Stimulated activated CD4-positive, alpha-beta T cell treated with anti-CD3 and anti-CD28 coated beads, TNF-alpha, amount 100 ng/mL, for 24 hours (primary cell): ENCODE data around the gene CDH4.

Experiments used
- DNase-seq, 3 experiments: peaks; one replicate each; pipeline ENCODE4 v3.0.0-alpha.2; 2020; ENCODE audit warnings: low read depth in 3 of 3

CDH4 gene

DNA sequence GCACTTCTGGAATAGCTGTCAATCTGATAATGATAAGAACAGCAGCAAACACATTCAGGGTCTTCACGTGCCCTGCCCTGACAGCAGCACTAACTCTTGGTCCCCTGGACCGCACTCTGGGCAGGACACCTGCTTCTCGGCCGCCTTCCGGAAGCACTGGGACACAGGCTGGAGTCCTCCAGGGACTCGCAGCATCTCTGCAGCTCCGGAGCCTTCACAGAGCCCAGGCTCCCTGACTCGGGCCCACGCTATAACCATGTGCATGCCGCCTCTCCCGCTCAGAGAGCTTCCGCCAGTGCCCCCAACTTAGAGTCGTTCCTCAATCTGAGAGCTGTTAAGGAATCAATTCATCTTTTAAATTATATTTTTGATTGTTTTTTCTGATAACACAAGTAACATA lies 436.4 kb downstream of the CDH4 start:
- no peak for DNase-seq

DNA sequence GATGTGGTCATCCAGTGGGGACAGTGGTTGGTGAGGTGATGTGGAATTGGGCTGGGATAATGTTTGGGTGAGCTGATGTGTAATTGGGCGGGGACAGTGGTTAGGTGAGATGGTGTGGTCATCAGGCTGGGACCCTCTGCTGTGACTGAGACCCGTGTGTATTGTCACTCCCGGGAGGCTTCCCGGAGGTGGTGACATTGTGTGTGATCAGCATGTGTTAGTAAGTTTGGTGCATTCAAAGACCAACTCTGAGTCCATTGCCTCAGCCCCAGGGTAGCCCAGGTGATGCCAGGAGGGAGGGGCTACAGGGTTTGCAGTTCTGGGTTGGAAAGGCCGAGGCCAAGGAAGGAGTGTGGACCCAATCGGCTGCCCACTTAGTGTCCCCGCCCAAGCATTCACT lies 438.1 kb downstream of the CDH4 start:
- DNase-seq, result no peak

DNA sequence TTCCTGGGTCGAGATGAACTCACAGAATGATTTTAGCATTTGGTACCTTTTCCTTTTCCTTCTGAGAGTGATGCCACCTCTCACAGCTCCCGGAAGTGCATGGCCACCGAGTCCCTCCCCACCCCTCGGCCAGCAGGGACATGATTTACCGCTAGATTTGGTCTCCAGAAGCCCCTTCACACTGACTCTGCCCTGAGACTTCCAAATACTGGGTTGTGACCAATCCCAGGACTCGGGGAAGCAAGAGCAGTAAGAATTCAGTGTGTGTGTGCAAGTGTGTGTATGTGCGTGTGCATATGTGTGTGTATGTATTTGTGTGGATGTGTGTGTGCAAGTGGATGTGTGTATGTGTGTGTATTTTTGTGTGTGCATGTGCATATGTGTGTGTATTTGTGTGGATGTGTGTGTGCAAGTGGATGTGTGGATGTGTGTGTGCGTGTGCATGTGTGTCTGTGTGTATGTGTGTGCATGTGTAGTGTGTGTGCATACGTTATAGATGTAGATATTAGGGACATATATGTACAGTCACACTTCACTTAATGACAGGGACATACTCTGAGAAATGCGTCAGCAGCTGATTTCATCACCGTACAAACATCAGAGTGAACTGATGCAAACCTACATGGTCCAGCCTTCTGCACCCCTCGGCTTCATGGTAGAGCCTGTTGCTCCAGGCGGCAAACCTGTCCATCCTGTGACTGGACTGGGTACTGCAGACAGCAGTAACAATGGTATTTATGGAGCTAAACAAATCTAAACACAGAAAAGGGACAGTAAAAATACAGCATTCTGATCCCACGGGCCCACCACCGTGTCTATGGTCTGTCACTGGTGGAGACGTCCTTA lies 439.2 kb downstream of the CDH4 start:
- DNase-seq, result no peak

DNA sequence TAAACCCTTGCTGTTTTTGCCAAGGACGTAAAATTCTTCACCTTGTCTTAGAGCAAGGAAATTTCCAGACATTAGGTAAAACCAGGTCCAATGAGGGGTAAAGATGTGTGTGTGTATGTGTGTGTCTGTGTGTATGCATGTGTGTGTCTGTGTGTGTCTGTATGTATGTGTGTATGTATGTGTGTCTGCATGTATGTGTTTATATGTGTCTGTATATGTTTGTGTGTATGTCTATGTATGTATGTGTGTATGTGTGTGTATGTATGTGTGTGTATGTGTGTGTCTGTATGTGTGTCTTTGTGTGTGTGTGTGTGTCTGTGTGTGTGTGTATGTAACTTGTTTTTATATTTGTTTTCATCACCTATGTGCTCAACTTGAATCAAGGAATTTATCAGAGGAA lies 439.9 kb downstream of the CDH4 start:
- no peak for DNase-seq

DNA sequence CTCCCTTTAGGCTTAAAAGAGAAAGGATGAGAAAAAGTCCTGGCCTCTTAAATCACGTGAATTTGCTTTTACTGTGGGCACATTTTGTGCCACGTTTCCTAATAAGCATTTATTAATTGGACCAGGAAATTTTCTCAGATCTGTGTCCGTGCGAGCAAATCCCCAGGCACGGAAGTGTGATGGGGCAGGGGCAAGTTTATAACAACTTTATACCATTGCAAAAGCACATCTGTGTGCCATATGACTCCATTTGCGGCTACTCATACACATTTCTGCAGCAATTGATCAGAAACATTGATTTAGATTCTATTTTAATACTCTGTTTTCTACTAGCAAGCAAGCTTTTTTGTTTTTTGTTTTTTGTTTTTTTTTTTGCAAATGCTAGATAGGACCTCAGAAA lies 440.4 kb downstream of the CDH4 start:
- DNase-seq, result no peak

DNA sequence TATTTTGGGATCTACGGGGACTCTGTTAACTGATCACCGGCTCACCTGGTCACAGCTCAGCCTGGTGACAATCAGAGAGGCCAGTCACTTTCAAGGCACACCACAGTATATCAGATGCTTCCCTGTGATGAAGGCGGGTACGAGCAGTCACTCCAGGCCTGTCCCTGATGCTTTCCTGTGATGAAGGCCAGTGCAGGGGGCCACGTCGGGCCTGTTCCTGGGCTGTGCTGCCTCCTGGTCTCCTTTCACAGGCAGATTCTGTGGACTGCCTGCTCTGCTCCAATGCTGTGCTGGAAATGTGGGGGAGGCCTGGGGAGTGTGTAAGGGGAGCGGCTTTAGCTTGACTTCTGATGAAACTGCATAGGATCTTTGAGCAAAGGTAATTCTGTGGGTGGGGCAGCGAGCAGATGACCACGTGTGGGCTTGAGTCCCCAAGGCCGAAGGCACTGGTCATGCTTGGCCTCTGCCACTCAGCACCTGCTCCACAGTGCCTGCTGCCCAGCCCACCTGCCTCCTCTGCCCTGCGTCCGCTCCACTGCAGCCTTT lies 441.1 kb downstream of the CDH4 start:
- DNase-seq, result no peak

DNA sequence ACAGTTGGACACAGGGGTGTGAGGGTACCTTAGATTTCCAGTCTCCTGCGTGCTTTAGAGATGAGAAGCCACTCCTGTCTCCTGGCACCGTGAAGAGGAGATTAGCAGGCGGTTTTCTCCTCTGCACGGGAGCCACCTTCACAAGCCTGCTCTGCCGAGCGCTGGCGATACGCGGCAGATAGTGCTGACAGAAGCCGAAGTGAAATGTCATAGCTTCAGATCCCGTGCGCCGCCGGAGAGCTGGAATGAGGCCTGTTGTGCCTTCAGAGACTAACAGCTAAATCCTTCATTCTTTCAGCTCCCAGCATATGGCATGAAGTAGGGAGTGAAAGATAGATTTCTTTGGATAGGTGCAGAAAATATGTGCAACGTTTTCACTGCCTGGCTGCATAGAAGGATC lies 442.6 kb downstream of the CDH4 start:
- DNase-seq, result no peak

DNA sequence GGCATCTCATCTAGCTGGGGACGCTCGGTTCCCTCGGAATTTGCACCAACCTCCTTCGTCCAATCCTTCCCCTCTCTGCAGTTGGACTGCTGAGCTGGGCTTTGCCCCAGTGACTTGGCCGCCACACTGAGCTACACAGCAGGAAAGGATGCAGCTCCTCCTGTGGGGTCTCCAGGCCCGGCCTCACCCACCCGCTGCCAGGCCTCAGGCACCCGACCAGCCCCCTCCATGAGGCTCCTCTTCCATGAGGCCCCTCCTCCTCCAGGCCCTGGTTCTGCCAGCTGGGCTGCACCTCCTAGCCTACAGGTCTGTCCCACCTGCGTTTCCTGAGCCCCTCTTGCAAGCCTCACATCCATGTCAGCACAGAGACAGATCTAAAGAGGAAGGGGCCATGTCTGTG lies 443.7 kb downstream of the CDH4 start:
- no peak for DNase-seq

DNA sequence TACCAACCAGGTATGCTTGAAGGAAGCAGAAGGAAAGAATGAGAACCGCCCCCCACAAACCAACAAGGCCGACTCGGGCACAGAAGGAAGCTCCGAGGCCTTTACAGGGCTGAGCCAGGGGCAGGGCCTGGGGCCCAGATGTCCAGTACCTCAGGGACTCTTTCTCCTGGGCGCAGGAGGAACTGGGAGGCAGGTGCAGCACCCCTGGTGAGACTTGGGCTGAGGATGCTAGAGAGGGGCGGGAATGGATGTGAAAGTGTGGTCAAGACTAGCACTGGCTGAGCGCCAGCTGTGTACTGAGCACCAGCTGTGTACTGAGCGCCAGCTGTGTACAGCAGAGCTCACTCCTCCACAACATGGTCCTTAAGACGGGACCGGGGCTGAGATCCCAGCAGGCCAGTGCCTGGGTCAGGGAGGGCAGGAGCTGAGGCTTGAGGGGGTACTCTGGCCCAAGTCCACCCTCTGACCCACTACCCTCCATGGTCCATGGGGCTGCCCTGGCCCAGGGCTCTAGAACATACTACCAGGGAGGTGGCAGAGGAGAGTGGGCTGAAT lies 444.2 kb downstream of the CDH4 start:
- DNase-seq, result no peak

DNA sequence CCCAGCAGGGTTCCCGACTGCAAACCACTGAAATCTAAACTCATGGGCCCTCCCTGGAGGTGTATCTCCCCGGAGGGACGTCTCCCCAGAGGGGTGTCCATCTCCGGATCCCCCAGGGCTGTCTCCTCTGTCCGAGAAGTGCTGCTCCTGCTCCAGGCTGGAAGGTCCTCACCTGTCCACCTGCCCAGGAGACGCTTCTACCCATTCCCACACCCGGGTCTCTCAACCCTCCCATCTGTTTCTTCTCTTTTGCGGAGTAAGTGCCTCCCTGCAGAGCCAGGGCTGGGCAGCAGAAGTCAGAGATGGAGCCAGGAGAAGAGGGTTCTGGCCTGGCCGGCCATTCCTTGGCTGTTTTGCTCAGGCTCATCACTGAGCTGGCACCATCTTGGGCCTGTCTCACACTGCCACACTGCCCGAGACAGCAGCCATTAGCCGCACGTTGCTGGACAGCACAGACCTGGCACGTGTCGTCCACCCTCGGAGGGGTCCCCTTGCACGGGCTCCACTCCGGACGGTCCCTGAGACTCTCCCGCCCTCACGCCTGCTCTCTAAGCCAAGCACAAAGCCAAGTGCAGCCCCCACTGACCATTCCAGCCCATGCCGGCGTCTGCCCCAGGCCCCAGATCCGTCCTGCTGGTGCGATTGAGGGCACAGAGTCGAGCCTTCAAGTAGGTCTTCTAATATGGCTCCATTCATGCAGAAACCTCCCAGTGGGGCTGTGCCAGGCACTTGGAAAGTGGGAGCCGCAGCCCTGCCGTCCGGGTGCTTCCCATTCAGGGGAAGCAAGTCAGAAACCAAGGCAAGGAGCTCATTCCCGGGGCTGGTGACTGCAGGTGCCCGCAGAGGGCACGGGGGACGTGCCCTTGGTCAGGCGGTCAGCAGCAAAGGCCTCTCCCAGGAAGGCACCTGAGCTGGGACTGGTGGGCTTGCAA lies 445.9 kb downstream of the CDH4 start:
- DNase-seq, result no peak

DNA sequence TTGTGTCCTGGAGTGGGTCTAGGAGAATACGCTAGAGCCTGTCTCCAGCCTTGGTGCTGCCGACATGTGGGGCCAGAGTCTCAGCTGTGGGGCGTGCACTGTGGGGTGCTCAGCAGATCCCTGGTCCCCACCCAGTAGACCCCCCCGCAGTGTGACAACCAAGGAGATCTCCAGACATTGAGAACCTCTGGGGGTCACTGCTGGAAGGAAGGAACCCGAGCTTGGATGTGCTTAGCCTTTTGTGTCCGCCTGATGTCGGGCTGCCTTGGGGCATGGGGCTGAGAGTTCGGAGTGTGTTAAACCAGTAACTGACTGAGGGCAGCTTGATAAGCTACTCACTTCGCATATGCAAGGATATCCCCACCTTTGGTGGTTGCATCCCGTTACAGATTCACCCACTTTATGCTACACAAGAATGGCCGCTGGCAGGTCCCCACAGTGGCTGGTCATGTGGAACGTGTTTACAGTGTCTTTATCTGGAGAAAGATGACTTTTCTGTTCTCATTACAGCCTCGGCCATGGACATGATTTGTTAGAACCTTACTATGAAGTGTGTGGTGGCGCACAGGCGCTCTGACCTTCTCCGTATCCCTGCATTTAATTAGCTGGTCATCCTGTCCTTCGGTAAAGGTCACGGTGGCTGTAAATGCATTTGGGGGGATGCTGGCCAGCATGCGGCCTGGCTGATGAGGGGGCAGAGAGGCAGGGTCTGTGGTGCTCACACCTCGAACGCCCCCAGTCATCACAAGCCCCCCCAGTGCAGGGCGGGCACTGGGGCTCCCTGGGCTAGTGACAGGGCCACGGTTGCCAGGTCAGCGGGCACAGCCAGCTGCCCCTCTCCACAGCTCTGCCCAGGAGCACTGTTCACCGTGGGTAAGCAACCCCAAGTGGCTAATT lies 446.8 kb downstream of the CDH4 start:
- no peak for DNase-seq

DNA sequence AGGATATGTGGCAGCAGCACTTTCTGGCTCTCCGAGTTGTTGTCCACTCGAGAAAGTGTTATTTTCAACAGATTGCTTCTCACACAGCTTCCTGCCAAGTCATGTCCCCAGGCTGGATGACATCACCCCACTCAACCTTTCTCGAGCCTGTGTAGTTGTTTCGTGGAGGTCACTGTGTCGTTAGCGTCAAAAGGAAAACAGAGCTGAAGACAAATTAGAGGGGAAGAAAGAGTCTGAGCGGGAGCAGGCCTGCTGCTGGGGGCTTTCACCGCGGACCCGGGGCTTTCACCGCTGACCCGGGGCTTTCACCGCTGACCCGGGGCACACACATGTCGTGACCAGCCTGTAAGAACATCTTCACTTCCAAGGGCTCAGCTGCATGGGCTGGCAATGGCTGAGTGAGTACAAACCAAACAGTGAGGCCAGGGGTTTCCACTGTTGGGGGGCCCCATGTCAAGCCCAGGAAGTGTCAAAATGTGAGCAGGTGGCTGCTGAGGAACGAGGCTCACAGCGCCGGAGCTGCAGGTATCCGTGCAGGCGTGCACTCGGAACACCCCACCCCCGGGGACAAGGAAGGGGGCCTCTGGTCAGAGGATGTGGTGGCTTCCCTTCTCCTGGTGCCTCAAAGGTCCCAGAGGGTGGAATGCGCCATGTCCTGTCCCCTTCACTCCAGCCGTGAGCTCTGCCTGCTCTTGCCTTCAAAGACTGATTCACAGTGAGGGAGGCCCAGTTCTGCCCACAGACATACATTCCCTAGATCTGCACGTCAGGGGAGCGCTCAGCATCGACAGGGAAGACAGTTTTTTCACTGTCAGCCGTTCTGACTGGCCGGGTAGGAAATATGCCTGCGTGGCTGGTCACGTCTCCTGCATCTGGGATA lies 447.7 kb downstream of the CDH4 start:
- DNase-seq, result no peak

DNA sequence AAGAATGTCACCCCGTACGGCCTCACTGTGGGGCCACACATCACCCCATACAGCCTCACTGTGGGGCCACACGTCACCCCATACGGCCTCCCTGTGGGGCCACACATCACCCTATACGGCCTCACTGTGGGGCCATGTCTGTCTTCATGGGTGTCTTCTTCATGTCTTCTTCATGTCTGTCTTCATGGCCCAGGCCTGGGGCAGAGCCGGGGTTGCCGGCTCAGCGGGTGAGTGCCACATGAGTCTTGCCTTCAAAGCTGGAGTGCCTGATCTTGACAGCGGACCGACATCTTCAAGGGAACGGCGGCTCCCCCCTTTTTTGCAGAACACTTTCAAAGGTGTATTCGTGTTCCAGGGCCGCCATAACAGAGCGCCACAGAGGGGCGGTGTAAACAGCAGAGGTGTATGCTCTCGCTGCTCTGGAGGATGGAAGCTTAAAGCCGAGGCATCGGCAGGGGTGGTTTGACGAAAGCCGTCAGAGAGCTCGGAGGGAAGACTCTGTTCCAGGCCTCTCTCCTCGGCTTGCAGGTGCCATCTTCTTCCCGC lies 448.6 kb downstream of the CDH4 start:
- DNase-seq, result no peak

DNA sequence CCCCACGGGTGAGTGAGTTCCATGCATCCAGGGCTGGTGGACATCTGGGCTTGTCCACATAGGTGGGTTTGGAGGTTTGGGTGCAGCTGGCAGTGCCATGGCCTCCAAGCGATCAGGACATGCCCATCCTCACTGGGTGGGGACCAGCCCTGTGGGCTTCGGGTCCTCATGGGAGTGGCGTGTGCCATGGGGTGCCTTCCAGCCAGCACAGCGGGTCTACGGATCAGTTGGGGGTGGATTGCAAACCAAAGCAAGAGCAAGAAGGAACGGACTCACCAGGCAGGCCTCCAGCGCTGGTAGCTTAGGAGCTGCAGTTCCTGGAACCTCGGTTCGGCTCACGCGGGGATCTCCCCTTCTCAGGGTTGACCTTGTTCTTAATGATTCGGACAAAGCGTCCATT lies 449.3 kb downstream of the CDH4 start:
- DNase-seq, result no peak

DNA sequence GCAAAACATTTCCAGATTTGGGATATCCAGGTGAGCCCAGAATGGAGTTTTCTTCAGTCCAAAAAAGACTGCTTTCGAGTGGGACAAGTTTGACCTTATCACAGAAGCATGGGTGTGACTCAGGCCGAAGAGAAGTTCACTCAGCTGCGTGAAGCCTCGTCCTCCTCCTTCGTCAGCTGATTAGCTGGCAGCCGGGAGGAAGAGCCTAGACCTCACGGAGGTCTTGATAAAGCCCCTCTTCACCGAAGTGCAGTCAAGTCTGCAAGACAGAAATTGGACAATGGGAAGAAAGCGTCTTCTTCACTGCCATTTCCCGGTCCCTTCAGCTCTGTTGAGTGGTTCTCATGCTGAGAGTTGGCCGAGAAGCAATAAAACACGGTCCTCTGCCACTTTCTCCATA lies 449.7 kb downstream of the CDH4 start:
- no peak for DNase-seq

DNA sequence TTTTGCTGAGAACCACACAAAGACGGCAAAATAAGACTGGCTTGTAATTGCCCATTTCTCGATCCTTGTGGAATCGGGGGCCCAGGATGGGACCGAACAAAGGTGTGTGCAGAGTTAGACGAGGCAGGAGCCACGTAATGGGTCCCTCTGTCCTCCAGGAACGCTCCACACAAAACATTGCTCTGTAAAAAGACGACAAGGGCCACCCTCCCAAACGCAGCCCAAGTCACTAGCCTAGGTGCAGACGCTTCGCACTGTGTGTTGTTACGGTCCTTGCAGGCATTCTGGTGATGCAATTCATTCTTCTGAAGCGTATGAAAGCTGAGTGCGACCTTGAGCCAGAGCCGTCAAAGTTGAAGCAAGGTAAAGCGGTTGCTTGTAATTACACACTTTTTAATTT lies 450.2 kb downstream of the CDH4 start:
- DNase-seq, result no peak

DNA sequence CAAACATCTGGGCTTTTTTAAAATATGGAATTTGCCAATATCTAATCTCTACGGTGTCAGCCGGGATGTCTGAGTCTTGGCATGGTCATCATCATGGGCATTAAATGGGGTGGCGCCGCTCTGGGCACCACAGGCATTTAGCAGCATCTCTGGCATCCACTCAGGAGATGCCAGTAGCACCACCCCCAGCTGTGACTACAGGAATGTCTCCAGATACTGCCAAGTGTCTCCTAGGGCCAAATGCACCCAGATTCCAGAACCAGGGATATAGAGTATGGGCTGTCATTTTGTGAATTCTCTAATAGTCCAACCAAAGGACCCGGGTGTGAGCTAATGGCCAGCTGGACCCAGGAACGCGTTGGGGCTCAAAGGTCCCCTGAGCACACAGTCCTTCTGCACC lies 452.6 kb downstream of the CDH4 start:
- DNase-seq, result no peak

DNA sequence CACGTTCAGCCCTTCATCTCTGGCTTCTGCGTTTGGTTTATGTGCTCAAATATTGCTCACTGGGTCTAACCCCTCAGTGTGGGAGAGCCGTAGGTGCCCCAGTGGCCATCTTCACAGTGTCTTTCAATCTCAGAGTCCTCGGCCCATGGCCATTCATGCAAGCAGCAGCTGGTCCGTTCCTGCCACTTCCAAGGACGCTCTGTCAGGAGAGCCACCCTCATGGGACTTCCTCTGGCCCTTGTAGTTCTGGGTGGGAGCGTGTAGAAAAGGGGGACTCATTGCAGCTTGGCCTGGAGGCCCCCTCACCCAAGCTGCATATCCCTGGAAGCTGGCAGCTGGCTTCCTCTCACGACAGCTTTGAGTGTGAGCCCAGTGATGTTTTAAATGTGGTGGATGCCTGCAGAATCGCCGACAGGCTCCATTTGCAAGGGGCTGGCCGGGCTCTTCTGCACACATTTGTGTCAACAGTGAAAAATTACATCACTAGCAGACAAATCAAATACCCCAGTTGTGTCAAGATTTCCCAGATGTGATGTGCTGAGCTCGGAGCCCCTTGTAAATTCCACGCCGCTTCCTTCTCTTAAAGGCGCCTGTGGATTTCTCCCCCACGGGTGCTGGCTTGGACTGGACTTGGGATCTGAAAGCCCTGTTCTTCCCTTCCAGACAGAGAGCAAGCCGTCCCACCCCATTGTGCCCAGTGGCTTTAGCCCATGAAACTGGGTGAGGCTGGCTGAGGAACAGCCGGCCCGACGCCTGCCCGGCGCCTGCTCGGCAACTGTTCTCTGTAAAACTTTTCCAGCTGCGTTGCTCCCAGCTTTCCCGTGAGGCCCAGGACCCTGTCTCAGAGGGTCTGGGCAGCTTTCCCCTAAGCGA lies 453.6 kb downstream of the CDH4 start:
- no peak for DNase-seq
